ENCODE data around the gene TMEM248.
"Not testable (repeated sequence)": the region's sequence is repeated elsewhere in the genome, so short reads cannot be mapped to it uniquely, and the experiment has no call there.

The TMEM248 gene

GRCh38 chr7:66911191-66911590 lies 9.8 kb upstream of the TMEM248 start:
- DNase-seq: not testable (repeated sequence)

GRCh38 chr7:66912195-66912594 lies 8.8 kb upstream of the TMEM248 start:
- DNase-seq: no peak

- DNase-seq: no peak
Observed at GRCh38 chr7:66913118-66914037, 7.6 kb upstream of the TMEM248 start.

GRCh38 chr7:66917904-66918303 lies 3.1 kb upstream of the TMEM248 start:
- DNase-seq: not testable (repeated sequence)

GRCh38 chr7:66919304-66919703 lies 1.7 kb upstream of the TMEM248 start:
- no peak for DNase-seq

DNA sequence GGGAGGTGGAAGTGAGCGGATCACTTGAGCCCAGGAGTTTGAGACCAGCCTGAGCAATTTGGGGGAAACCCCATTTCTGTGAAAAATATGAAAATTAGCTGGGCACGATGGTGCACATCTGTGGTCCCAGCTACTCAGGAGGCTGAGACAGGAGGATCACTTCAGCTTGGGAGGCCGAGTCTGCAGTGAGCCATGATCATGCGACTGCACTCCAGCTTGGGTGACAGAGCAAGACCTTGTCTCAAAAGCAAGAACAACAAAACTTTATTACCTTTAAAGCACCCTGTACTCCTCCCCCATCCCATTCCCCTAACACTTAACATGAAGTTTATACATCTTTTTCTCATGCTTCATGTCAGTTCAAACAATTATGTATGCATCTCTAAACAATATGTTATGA lies 1.3 kb upstream of the TMEM248 start:
- DNase-seq: no peak

DNA sequence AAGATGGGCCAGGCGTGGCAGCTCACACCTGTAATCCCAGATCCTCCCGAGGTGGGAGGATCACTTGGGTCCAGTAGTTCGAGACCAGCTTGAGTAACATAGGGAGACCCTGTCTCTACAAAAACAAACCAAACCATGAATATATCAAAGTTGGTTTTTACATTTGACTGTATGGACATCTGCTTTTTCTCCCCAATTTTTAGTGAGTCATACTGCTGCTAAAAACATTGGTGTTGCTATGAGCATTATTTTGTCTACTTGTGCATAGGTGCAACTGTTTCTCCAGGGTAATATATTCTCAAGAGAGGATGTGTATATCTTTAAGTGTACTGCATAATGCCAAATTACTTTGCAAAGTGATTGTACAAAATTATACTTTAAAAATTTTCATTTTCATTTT lies 769 bp upstream of the TMEM248 start:
- DNase-seq: no peak

- DNase-seq: peak in 1 of 2 donors; percentile 22
Observed at GRCh38 chr7:66921396-66921917, 432 bp downstream of the TMEM248 start.

- peak; percentile 14 to 23 for DNase-seq
Observed at GRCh38 chr7:66921918-66922486, 977 bp downstream of the TMEM248 start.

GRCh38 chr7:66925255-66925654 lies 4.2 kb downstream of the TMEM248 start:
- no peak for DNase-seq

- DNase-seq: no peak
Observed at GRCh38 chr7:66927348-66927948, 6.4 kb downstream of the TMEM248 start.

GRCh38 chr7:66928388-66928787 lies 7.4 kb downstream of the TMEM248 start:
- no peak for DNase-seq

DNA sequence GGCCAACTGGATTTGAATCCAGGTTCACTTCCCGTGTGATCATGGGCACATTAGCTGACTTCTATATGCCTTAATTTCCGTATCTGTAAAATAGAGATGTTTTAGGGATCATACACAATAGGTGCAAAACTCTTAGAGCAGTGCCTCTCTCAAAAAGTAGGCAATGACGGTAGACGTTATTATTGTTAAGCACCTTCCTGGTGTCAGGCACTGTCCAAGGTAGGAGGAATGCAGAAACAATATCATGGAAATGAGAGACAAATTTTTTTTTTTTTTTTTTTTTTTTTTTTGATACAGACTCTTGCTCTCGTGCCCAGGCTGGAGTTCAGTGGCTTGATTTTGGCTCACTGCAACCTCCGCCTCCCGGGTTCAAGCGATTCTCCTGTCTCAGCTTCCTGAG lies 8.1 kb downstream of the TMEM248 start:
- DNase-seq: no peak

DNA sequence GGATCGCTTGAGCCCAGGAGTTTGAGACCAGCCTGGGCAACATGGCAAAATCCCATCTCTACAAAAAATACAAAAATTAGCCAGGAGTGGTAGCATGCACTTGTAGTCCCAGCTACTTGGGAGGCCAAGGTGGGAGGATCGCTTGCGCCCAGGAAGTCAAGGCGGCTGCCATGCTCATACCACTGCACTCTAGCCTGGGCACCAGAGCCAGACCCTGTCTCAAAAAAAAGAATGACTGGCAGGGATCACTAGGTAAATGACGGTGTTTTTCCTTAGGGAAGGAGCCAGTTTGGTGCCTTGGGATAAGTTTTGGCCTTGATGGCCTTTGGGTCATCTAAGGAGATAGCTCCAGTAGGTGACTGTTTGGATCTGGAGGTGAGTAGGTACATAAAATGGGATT lies 8.9 kb downstream of the TMEM248 start:
- DNase-seq: no peak

- DNase-seq: no peak
Observed at GRCh38 chr7:66930341-66930740, 9.3 kb downstream of the TMEM248 start.

DNA sequence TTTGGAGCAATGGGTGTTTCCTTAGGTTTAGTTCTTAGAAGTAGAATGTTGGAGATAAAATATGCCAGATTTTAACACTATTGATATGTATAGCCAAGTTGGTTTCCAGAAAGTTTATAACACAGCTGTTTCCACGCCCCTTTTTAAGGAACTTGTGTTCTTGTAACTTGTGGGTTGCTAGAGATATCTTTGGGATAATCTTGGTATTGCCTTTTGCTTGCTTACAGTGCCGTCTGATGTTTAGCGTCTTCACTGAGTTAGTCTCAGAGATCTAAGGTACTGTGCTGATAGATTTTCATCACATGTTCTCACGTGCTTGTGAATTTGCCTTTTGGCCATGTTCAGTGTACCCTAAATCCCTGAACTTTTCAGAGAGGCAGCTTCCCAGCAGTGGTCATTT lies 12.4 kb downstream of the TMEM248 start:
- no peak for DNase-seq

DNA sequence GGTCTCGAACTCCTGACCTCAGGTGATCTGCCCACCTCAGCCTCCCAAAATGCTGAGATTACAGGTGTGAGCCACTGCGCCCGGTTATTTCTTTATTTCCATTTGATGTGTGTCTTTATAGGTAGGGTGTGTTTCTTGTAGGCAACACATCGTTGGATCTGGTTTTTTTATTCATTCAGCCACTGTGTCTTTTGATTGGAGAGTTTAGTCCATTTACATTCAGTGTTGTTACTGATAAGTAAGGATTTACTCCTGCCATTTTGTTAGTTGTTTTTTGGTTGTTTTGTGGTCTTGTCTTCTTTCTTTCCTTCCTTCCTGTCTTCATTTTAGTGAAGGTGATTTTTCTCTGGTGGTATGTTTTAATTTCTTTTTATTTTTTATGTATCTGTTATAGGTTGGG lies 16.9 kb downstream of the TMEM248 start:
- no peak for DNase-seq

DNA sequence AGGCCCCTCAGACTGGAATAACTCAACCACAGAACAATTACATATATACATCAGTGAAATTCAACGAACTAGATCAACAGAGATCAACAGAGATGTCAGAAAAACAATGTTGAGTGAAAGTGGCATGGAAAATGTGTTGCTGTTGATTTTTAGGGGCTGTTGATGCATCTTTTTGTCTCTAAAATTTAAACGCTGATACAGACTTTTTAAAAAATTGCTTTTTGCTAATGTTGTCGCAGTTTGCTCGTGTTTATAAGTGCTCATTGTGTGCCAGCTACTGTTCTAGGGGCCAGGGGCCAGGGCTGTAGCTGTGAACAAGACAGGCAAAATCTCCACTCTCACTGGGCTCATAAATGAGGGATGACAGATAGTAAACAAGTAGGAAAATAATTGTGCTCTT lies 18.3 kb downstream of the TMEM248 start:
- DNase-seq: no peak

GRCh38 chr7:66946545-66946944 lies 25.5 kb downstream of the TMEM248 start:
- no peak for DNase-seq

- DNase-seq: no peak
Observed at GRCh38 chr7:66948480-66949109, 27.6 kb downstream of the TMEM248 start.

DNA sequence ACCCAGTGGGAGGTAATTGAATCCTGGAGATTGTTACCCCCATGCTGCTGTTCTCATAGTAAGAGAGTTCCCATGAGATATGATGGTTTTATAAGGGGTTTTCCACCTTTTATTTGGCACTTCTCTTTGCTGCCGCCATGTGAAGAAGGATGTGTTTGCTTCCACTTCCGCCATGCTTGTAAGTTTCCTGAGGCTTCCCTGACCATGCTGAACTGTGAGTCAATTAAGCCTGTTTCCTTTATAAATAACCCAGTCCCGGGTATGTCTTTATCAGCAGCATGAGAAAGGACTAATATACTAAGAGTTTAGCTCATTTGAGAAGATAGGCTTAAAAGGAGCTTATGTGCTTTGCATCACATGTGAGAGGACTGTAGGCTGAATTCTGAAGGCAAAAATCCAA lies 29.3 kb downstream of the TMEM248 start:
- DNase-seq: no peak

DNA sequence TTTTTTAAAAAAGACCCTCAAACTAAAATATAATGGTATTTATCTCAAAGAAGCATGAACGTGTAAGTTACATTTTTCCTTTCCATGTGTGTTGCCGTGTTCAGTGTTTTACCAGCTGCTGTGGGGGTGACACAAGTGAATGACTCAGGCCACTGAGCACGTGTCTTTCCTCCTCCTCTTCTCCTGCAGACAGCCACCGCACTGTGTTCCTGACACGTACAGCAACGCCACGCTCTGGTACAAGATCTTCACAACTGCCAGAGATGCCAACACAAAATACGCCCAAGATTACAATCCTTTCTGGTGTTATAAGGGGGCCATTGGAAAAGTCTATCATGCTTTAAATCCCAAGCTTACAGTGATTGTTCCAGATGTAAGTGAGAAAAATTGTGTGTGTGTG lies 29.7 kb downstream of the TMEM248 start:
- DNase-seq: no peak

GRCh38 chr7:66952343-66953043 lies 31.5 kb downstream of the TMEM248 start:
- no peak for DNase-seq
